Panc1 (cell line): ENCODE results near the gene SF3A2.

ENCODE experiments used
- CTCF ChIP-seq: fragments of 450-650 bp; IDR thresholded peaks from 2 replicates; pipeline ENCODE4 v1.5.1; 2017; ENCODE audit warnings: mild to moderate bottlenecking
- SIN3A ChIP-seq: IDR thresholded peaks from 2 replicates; pipeline ENCODE4 v1.6.1; 2012; ENCODE audit warnings: low read depth, mild to moderate bottlenecking, low read length, moderate library complexity, borderline replicate concordance; ENCODE audit not compliant: insufficient read depth

GRCh38 chr19:2288818-2289713, 52.4 kb downstream of the SF3A2 start:
- TF ChIP-seq CTCF = no peak
- no peak for TF ChIP-seq SIN3A
